Osteocyte (in vitro differentiated cells): ENCODE measurements around the gene GPC6. TPM values are rescaled to one million over a fixed set of nuclear protein-coding genes. Genes with fewer than 3 reads are reported as not detected.

Experiments used
- DNase-seq: peaks from one replicate; pipeline ENCODE4 v3.0.0; 2021; ENCODE audit warnings: mixed read lengths; ENCODE audit not compliant: unreplicated experiment; ENCODE audit errors: extremely low spot score
- H3K27ac Mint-ChIP-seq: one replicate; pipeline ENCODE4 v1.8.0; 2021; ENCODE audit warnings: mild to moderate bottlenecking, mixed read lengths; ENCODE audit not compliant: unreplicated experiment
- H3K27me3 Mint-ChIP-seq: one replicate; pipeline ENCODE4 v1.8.0; 2021; ENCODE audit warnings: mixed read lengths; ENCODE audit not compliant: unreplicated experiment
- H3K36me3 Mint-ChIP-seq: one replicate; pipeline ENCODE4 v1.8.0; 2021; ENCODE audit warnings: mixed read lengths; ENCODE audit not compliant: unreplicated experiment
- H3K4me1 Mint-ChIP-seq: one replicate; pipeline ENCODE4 v1.8.0; 2021; ENCODE audit warnings: mixed read lengths; ENCODE audit not compliant: unreplicated experiment
- H3K4me3 Mint-ChIP-seq: one replicate; pipeline ENCODE4 v1.8.0; 2021; ENCODE audit warnings: mild to moderate bottlenecking, moderate library complexity, mixed read lengths; ENCODE audit not compliant: unreplicated experiment
- H3K9me3 Mint-ChIP-seq: one replicate; pipeline ENCODE4 v1.8.0; 2021; ENCODE audit warnings: mixed read lengths; ENCODE audit not compliant: unreplicated experiment
- CTCF ChIP-seq: fragments of 200-600 bp; sonication (generic); IDR thresholded peaks from 2 replicates; pipeline ENCODE4 v1.5.0; 2021; ENCODE audit warnings: antibody characterized with exemption, mild to moderate bottlenecking, moderate library complexity
- total RNA-seq: library from RNA; stranded (reverse); gene quantifications from 2 replicates; pipeline ENCODE4 v1.2.1, GENCODE V29; 2021

The GPC6 gene
- total RNA-seq, 1 donor from 2014 or later: 125 TPM

GRCh38 chr13:93280688-93281087 lies 54.1 kb downstream of the GPC6 start:
- no peak overlapping the region for H3K27ac Mint-ChIP-seq
- no peaks in the 10 kb centered on the region for H3K27me3 Mint-ChIP-seq
- peaks cover 3% of the 10 kb centered on the region for H3K4me1 Mint-ChIP-seq
- no peak overlapping the region for H3K4me3 Mint-ChIP-seq
- no peak for DNase-seq
- H3K9me3 Mint-ChIP-seq: no peaks in the 10 kb centered on the region
- peaks cover 3% of the 10 kb centered on the region for H3K36me3 Mint-ChIP-seq
- TF ChIP-seq CTCF: no peak

GRCh38 chr13:93283255-93283654 lies 56.6 kb downstream of the GPC6 start:
- Mint-ChIP-seq H3K4me3 (no peak overlapping the region), H3K9me3 (no peaks in the 10 kb centered on the region), H3K36me3 (peaks cover 3% of the 10 kb centered on the region), H3K27me3 (no peaks in the 10 kb centered on the region), H3K27ac (no peak overlapping the region), H3K4me1 (peaks cover 5% of the 10 kb centered on the region)
- no peak for DNase-seq
- TF ChIP-seq CTCF: no peak

- no peak for TF ChIP-seq CTCF
- Mint-ChIP-seq H3K36me3 (peaks cover 3% of the 10 kb centered on the region), H3K4me3 (no peak overlapping the region), H3K27me3 (no peaks in the 10 kb centered on the region), H3K4me1 (peaks cover 5% of the 10 kb centered on the region), H3K9me3 (no peaks in the 10 kb centered on the region), H3K27ac (no peak overlapping the region)
- DNase-seq: no peak
Measured at GRCh38 chr13:93284064-93284463, 57.5 kb downstream of the GPC6 start.

GRCh38 chr13:93286047-93286446 lies 59.4 kb downstream of the GPC6 start:
- TF ChIP-seq CTCF: no peak
- Mint-ChIP-seq H3K4me3 (no peak overlapping the region), H3K27ac (no peak overlapping the region), H3K4me1 (peaks cover 17% of the 10 kb centered on the region), H3K9me3 (no peaks in the 10 kb centered on the region), H3K27me3 (no peaks in the 10 kb centered on the region), H3K36me3 (peaks cover 3% of the 10 kb centered on the region)
- no peak for DNase-seq

- Mint-ChIP-seq H3K4me3 (no peak overlapping the region), H3K36me3 (peaks cover 3% of the 10 kb centered on the region), H3K27ac (no peak overlapping the region), H3K9me3 (no peaks in the 10 kb centered on the region), H3K27me3 (no peaks in the 10 kb centered on the region), H3K4me1 (peaks cover 18% of the 10 kb centered on the region)
- no peak for TF ChIP-seq CTCF
- DNase-seq: no peak
Measured at GRCh38 chr13:93289053-93289452, 62.4 kb downstream of the GPC6 start.
